HepG2 (cell line): Measurements from ENCODE around the gene HEY2. TPM values are rescaled to one million over a fixed set of nuclear protein-coding genes. Genes with fewer than 3 reads are reported as not detected.

Experiments used
- BORCS8-MEF2B ChIP-seq: sonication (generic); formaldehyde crosslinking; IDR thresholded peaks from 2 replicates; pipeline ENCODE4 v1.8.0; 2022; ENCODE audit warnings: mild to moderate bottlenecking, missing genetic modification reagents
- ELF3 ChIP-seq: IDR thresholded peaks from 2 replicates; pipeline ENCODE4 v1.6.1; 2016; ENCODE audit warnings: missing genetic modification reagents, missing compliant biosample characterization
- MYNN ChIP-seq: sonication (generic); formaldehyde crosslinking; IDR thresholded peaks from 2 replicates; pipeline ENCODE4 v1.4.0; 2020; ENCODE audit warnings: mild to moderate bottlenecking, low read depth, missing genetic modification reagents
- NR3C1 ChIP-seq: sonication (generic); formaldehyde crosslinking; IDR thresholded peaks from 2 replicates; pipeline ENCODE4 v1.4.0; 2020; ENCODE audit warnings: missing genetic modification reagents
- XRCC5 ChIP-seq: fragments of 200-400 bp; formaldehyde crosslinking; optimal IDR thresholded peaks from 2 replicates; pipeline ENCODE3; 2017; ENCODE audit warnings: mild to moderate bottlenecking, low read length
- ZNF160 ChIP-seq: sonication (generic); formaldehyde crosslinking; IDR thresholded peaks from 2 replicates; pipeline ENCODE4 v1.8.0; 2022; ENCODE audit warnings: mild to moderate bottlenecking, inconsistent platforms, missing genetic modification reagents
- ZNF230 ChIP-seq: sonication (generic); formaldehyde crosslinking; IDR thresholded peaks from 2 replicates; pipeline ENCODE4 v1.4.0; 2020; ENCODE audit warnings: mild to moderate bottlenecking, missing genetic modification reagents
- ZNF232 ChIP-seq: sonication (generic); formaldehyde crosslinking; IDR thresholded peaks from 2 replicates; pipeline ENCODE4 v1.4.0; 2020; ENCODE audit warnings: missing genetic modification reagents, borderline replicate concordance
- ZNF577 ChIP-seq: sonication (generic); formaldehyde crosslinking; IDR thresholded peaks from 2 replicates; pipeline ENCODE4 v1.4.0; 2020; ENCODE audit warnings: mild to moderate bottlenecking, low read depth, missing genetic modification reagents, borderline replicate concordance
- polyA plus RNA-seq, 8 experiments: library from polyadenylated mRNA; depleted of rRNA in 3 of 8; stranded (reverse) in 7 of 8; unstranded in 1 of 8; fragments of >200 nt; fragmentation: Illumina TruSeq in 4 of 8; extraction: Trizol in 4 of 8; gene quantifications; 2 replicates each; pipeline versions ENCODE4 v1.2.1 to v1.2.3, GENCODE V29; 2011 to 2016; ENCODE audit warnings: low read depth in 4 of 8, missing spikeins in 1 of 8, mixed read lengths in 1 of 8; ENCODE audit not compliant: insufficient read depth in 1 of 8
- total RNA-seq, 5 experiments: library from RNA; depleted of rRNA; stranded (reverse); fragments of >200 nt; fragmentation: Illumina TruSeq; extraction: Trizol; gene quantifications; 2 replicates each; pipeline ENCODE4 v1.2.3, GENCODE V29; 2016; ENCODE audit warnings: low read depth in 1 of 5
- TF ChIP-seq, protein P1 (sequence below): sonication (generic); formaldehyde crosslinking; IDR thresholded peaks from 2 replicates; pipeline ENCODE4 v1.9.0; 2021; ENCODE audit warnings: mild to moderate bottlenecking, missing genetic modification reagents
- TF ChIP-seq, protein P2 (sequence below): sonication (generic); formaldehyde crosslinking; IDR thresholded peaks from 2 replicates; pipeline ENCODE4 v1.4.0; 2020; ENCODE audit warnings: missing genetic modification reagents

HEY2 gene
- total and polyA plus RNA-seq, 2 of the 13 experiments (the other 11 are each of a cell fraction or from before 2014, with no cell fraction given): 0.04 TPM

DNA sequence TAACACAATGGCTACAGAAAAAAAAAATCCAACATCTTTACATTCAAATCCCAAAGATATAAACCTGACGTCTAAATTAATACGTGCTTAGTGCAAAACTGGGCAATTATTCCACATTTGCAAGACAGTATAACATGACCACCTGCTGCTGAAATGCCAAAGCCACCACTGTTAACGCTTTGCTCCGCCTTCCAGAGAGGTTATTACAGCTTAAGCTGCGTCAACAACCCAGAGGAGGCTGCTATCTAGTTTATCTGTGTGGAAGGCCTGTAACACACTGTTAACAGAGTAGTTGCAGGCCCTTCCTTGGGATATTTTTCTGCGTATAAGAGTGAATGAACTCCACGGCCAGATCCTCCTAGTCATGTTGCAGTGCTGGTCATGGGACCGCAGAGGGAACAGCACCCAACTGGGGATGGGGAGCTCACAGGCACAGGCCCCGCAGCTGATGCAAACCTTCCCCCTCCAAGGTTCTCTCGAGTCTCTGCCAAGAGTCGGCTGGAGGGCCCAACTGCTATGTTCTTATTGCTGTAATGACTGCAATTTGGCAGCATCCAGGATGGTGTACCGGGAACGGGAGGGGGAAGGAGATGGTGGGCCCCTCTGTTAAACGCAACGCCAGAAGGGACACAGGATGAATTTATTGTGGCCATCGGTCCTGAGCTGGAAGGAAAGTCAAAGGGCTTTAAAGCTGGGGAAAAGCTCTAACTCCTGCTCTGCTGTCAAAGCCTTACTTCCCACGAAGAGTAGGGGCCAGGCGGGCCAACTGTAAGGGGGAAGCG lies 40.3 kb downstream of the HEY2 start (continued):
- TF ChIP-seq, protein P1, sequence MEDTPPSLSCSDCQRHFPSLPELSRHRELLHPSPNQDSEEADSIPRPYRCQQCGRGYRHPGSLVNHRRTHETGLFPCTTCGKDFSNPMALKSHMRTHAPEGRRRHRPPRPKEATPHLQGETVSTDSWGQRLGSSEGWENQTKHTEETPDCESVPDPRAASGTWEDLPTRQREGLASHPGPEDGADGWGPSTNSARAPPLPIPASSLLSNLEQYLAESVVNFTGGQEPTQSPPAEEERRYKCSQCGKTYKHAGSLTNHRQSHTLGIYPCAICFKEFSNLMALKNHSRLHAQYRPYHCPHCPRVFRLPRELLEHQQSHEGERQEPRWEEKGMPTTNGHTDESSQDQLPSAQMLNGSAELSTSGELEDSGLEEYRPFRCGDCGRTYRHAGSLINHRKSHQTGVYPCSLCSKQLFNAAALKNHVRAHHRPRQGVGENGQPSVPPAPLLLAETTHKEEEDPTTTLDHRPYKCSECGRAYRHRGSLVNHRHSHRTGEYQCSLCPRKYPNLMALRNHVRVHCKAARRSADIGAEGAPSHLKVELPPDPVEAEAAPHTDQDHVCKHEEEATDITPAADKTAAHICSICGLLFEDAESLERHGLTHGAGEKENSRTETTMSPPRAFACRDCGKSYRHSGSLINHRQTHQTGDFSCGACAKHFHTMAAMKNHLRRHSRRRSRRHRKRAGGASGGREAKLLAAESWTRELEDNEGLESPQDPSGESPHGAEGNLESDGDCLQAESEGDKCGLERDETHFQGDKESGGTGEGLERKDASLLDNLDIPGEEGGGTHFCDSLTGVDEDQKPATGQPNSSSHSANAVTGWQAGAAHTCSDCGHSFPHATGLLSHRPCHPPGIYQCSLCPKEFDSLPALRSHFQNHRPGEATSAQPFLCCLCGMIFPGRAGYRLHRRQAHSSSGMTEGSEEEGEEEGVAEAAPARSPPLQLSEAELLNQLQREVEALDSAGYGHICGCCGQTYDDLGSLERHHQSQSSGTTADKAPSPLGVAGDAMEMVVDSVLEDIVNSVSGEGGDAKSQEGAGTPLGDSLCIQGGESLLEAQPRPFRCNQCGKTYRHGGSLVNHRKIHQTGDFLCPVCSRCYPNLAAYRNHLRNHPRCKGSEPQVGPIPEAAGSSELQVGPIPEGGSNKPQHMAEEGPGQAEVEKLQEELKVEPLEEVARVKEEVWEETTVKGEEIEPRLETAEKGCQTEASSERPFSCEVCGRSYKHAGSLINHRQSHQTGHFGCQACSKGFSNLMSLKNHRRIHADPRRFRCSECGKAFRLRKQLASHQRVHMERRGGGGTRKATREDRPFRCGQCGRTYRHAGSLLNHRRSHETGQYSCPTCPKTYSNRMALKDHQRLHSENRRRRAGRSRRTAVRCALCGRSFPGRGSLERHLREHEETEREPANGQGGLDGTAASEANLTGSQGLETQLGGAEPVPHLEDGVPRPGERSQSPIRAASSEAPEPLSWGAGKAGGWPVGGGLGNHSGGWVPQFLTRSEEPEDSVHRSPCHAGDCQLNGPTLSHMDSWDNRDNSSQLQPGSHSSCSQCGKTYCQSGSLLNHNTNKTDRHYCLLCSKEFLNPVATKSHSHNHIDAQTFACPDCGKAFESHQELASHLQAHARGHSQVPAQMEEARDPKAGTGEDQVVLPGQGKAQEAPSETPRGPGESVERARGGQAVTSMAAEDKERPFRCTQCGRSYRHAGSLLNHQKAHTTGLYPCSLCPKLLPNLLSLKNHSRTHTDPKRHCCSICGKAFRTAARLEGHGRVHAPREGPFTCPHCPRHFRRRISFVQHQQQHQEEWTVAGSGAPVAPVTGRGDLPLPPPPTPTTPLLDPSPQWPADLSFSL (CRISPR knock-in tag): peak; percentile 18; the same call in 1 of the 2 replicates
- TF ChIP-seq NR3C1 (CRISPR knock-in tag) (no peak), BORCS8-MEF2B (CRISPR knock-in tag) (peak; percentile 42; the same call in 1 of the 2 replicates), ZNF230 (CRISPR knock-in tag) (0 out of 2 replicates have a peak, but pooled peaks have one; percentile 30), ZNF232 (CRISPR knock-in tag) (peak; percentile 52; the same call in 1 of the 2 replicates), MYNN (CRISPR knock-in tag) (peak; percentile 65; the same call in 1 of the 2 replicates), ZNF160 (CRISPR knock-in tag) (peak; percentile 32; the same call in 1 of the 2 replicates), XRCC5 (peak; percentile 14), ZNF577 (0 out of 2 replicates have a peak, but pooled peaks have one; percentile 65), ELF3 (CRISPR knock-in tag) (peak; percentile 16; the same call in 1 of the 2 replicates)
- TF ChIP-seq, protein P2, sequence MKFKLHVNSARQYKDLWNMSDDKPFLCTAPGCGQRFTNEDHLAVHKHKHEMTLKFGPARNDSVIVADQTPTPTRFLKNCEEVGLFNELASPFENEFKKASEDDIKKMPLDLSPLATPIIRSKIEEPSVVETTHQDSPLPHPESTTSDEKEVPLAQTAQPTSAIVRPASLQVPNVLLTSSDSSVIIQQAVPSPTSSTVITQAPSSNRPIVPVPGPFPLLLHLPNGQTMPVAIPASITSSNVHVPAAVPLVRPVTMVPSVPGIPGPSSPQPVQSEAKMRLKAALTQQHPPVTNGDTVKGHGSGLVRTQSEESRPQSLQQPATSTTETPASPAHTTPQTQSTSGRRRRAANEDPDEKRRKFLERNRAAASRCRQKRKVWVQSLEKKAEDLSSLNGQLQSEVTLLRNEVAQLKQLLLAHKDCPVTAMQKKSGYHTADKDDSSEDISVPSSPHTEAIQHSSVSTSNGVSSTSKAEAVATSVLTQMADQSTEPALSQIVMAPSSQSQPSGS (CRISPR knock-in tag): peak; percentile 50; the same call in 1 of the 2 replicates
